Muscle layer of duodenum (tissue), 2 donors: ENCODE data around the gene NUPR2.
"Not testable (repeated sequence)": the region's sequence is repeated elsewhere in the genome, so short reads cannot be mapped to it uniquely, and the experiment has no call there.

Experiments
- H3K27ac ChIP-seq: one replicate; pipeline ENCODE4 v1.7.0; 2013; ENCODE audit warnings: mild to moderate bottlenecking, low read length
- H3K27me3 ChIP-seq: one replicate; pipeline ENCODE4 v1.7.0; 2013; ENCODE audit warnings: low read depth, mild to moderate bottlenecking, control low read depth, low read length
- H3K36me3 ChIP-seq, 2 donors: one replicate each; pipeline ENCODE4 v1.7.0; 2013; ENCODE audit warnings: low read length in 2 of 2, control low read depth in 1 of 2, mild to moderate bottlenecking in 1 of 2; ENCODE audit not compliant: insufficient read depth in 2 of 2, control insufficient read depth in 1 of 2
- H3K4me1 ChIP-seq, 2 donors: one replicate each; pipeline ENCODE4 v1.7.0; 2013; ENCODE audit warnings: low read length in 2 of 2, mild to moderate bottlenecking in 2 of 2, control low read depth in 1 of 2, moderate library complexity in 1 of 2; ENCODE audit not compliant: insufficient read depth in 2 of 2, control insufficient read depth in 1 of 2
- H3K4me3 ChIP-seq, 2 donors: one replicate each; pipeline ENCODE4 v1.7.0; 2013; ENCODE audit warnings: low read length in 2 of 2, low read depth in 1 of 2, mild to moderate bottlenecking in 1 of 2
- H3K9me3 ChIP-seq, 2 donors: one replicate each; pipeline ENCODE4 v1.7.0; 2013; ENCODE audit warnings: low read length in 2 of 2, control low read depth in 1 of 2, mild to moderate bottlenecking in 1 of 2; ENCODE audit not compliant: control insufficient read depth in 1 of 2
- donor health status: healthy.

Gene NUPR2

GRCh38 chr7:56081626-56082340 lies 34.4 kb downstream of the NUPR2 start:
- H3K9me3 ChIP-seq = no peaks in the 10 kb centered on the region
- no peaks in the 10 kb centered on the region for H3K27me3 ChIP-seq
- H3K27ac ChIP-seq = no peak overlapping the region
- H3K4me1 ChIP-seq = peaks cover 16 to 32% of the 10 kb centered on the region in 2 donors
- peaks cover 5 to 26% of the 10 kb centered on the region in 2 donors for H3K36me3 ChIP-seq
- no peak overlapping the region for H3K4me3 ChIP-seq

GRCh38 chr7:56080726-56081435 lies 35.3 kb downstream of the NUPR2 start:
- peaks cover 5 to 21% of the 10 kb centered on the region in 2 donors for H3K36me3 ChIP-seq
- H3K4me1 ChIP-seq = peaks cover 16 to 32% of the 10 kb centered on the region in 2 donors
- not testable (repeated sequence) for H3K9me3 ChIP-seq, H3K27ac ChIP-seq, H3K27me3 ChIP-seq, H3K4me3 ChIP-seq

DNA sequence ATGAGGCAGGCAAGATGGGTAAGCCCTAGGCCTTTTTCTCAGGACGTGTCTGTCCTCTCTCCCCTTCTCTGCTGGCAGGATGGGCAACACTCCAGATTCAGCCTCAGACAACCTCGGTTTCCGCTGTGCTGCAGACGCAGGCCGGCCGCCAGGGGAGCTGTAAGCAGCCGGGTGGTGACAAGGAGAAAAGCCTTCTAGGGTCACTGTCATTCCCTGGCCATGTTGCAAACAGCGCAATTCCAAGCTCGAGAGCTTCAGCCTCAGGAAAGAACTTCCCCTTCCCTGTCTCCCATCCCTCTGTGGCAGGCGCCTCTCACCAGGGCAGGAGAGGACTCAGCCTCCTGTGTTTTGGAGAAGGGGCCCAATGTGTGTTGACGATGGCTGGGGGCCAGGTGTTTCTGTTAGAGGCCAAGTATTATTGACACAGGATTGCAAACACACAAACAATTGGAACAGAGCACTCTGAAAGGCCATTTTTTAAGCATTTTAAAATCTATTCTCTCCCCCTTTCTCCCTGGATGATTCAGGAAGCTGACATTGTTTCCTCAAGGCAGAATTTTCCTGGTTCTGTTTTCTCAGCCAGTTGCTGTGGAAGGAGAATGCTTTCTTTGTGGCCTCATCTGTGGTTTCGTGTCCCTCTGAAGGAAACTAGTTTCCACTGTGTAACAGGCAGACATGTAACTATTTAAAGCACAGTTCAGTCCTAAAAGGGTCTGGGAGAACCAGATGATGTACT lies 36.6 kb downstream of the NUPR2 start:
- Histone ChIP-seq H3K4me3 (peak overlapping the region in 1 of 2 donors; percentile 2), H3K9me3 (no peaks in the 10 kb centered on the region), H3K27ac (peak overlapping the region; percentile 69), H3K4me1 (peaks cover 16 to 32% of the 10 kb centered on the region in 2 donors), H3K27me3 (no peaks in the 10 kb centered on the region), H3K36me3 (peaks cover 5 to 20% of the 10 kb centered on the region in 2 donors)

GRCh38 chr7:56078196-56078595 lies 38.0 kb downstream of the NUPR2 start:
- Histone ChIP-seq H3K4me1 (peaks cover 13 to 29% of the 10 kb centered on the region in 2 donors), H3K27ac (no peak overlapping the region), H3K9me3 (no peaks in the 10 kb centered on the region), H3K27me3 (no peaks in the 10 kb centered on the region), H3K36me3 (peaks cover 5 to 21% of the 10 kb centered on the region in 2 donors), H3K4me3 (no peak overlapping the region)

DNA sequence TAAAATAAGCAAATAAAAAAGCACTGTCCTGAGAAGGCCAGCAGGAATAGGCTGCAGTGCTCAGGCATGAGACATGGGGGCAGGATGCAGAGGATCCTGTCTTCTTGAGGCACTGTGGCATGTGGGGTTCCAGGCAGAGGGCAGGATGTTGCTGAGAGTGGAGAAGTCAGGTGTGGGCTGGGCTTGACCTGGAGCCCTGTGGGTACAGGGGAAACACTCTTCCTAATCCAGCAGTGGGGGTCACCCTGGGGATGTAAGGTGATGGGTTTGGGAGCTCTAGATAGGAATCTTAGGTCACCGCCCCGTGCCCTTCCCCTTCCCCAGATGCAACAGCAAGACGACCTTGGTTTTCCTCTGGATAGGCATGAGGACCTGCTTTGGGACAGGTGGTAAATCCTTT lies 38.5 kb downstream of the NUPR2 start:
- H3K9me3 ChIP-seq = no peaks in the 10 kb centered on the region
- H3K27ac ChIP-seq = no peak overlapping the region
- H3K36me3 ChIP-seq = peaks cover 5 to 26% of the 10 kb centered on the region in 2 donors
- peaks cover 10 to 25% of the 10 kb centered on the region in 2 donors for H3K4me1 ChIP-seq
- H3K27me3 ChIP-seq = no peaks in the 10 kb centered on the region
- no peak overlapping the region for H3K4me3 ChIP-seq

DNA sequence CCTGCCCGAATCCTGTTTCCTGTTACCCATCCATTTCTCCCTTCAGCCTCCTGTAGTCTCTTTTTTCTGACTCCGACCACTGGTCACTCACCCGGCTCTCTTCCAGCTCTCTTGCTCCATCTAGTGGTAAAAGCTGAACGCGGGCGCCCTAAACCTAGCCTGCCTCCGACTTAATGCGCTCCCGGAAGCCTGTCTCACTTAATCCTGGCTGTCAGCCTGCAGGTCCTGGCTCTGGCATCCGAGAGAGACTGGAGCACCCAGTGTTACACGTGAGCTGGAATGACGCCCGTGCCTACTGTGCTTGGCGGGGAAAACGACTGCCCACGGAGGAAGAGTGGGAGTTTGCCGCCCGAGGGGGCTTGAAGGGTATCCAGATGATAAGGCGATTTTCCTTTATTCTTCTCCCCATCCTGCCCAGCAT lies 41.8 kb downstream of the NUPR2 start:
- Histone ChIP-seq H3K4me1 (peaks cover 4 to 11% of the 10 kb centered on the region in 2 donors), H3K36me3 (peaks cover 5 to 22% of the 10 kb centered on the region in 2 donors), H3K27me3 (no peaks in the 10 kb centered on the region), H3K9me3 (no peaks in the 10 kb centered on the region), H3K4me3 (no peak overlapping the region), H3K27ac (no peak overlapping the region)

- not testable (repeated sequence) for H3K4me3 ChIP-seq, H3K27me3 ChIP-seq, H3K9me3 ChIP-seq, H3K27ac ChIP-seq
- peaks cover 20 to 34% of the 10 kb centered on the region in 2 donors for H3K36me3 ChIP-seq
- peaks cover 0 to 14% of the 10 kb centered on the region in 2 donors for H3K4me1 ChIP-seq
These were observed 49.8 kb downstream of the NUPR2 start for GRCh38 chr7:56066376-56066775.
